ENCODE measurements around the gene RHBDF1.

Gene RHBDF1

GRCh38 chr16:75580-76501 is 3.4 kb upstream of the RHBDF1 start:
- Histone ChIP-seq H2AFZ (ENCODE audit: low read depth, low read length) (no peak overlapping the region), H3K4me1 (ENCODE audit: low read length) (peaks cover 25% of the 10 kb centered on the region), H3K36me3 (replicated peaks; ENCODE audit: low read depth, low read length) (peaks cover 12% of the 10 kb centered on the region), H3K9me3 (ENCODE audit: insufficient read depth, low read length) (no peaks in the 10 kb centered on the region), H3K27me3 (ENCODE audit: low read depth, low read length) (peaks cover 23% of the 10 kb centered on the region), H3K4me2 (ENCODE audit: low read length) (peak overlapping the region; percentile 85), H3K79me2 (ENCODE audit: low read length) (peaks cover 15% of the 10 kb centered on the region), H3K4me3 (ENCODE audit: low read length) (no peak overlapping the region), H4K20me1 (ENCODE audit: insufficient read depth, low read length) (no peaks in the 10 kb centered on the region), H3K9ac (ENCODE audit: low read length) (peak overlapping the region; percentile 83; the same call in 1 of the 2 replicates), H3K27ac (ENCODE audit: low read length) (no peak overlapping the region)
- TF ChIP-seq CTCF (IDR thresholded peaks at IDR 0.05; ENCODE audit: low read depth, low read length) = no peak
- TF ChIP-seq EZH2phosphoT487 (IDR thresholded peaks at IDR 0.05; ENCODE audit: low read depth) = no peak

GRCh38 chr16:74747-75334 is 2.4 kb upstream of the RHBDF1 start:
- H3K27ac ChIP-seq (ENCODE audit: low read length) = no peak overlapping the region

DNA sequence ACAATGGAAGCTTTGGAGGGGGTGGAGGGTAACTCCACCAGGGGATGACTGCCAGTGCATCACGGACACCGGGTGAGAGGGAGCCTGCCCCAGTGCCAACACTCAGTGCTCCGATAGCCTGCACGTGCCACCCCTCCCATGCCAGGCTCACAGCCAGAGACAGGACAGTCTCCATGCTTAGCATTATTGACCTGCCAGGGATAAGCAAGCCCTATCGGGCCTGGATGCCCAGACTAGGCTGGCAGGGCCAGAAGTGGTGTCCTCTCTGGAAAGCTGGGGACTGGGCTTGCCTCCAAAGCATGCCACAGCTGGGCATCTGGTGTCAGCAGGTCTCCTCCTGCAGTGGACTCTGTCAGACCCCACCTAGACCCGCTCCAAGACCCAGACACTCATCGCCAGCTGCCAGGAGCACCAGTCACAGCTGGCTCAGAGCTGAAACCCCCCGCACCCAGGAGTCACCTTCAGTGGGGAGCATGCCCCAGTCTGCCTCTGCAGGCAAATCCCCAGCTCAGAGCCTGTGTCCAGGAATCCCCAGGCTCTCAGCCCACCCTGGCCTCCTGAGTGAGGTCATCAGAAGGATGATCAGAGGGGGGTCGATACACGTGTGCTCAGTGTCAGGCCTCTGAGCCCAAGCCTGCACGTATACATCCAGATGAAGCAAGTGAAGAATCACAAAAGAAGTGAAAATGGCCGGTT is 1.8 kb upstream of the RHBDF1 start:
- Histone ChIP-seq H2AFZ (ENCODE audit: low read depth, low read length) (no peak overlapping the region), H3K36me3 (replicated peaks; ENCODE audit: low read depth, low read length) (no peaks in the 10 kb centered on the region), H3K4me1 (ENCODE audit: low read length) (peaks cover 24% of the 10 kb centered on the region), H4K20me1 (ENCODE audit: insufficient read depth, low read length) (no peaks in the 10 kb centered on the region), H3K9ac (ENCODE audit: low read length) (no peak overlapping the region), H3K79me2 (ENCODE audit: low read length) (peaks cover 14% of the 10 kb centered on the region), H3K27me3 (ENCODE audit: low read depth, low read length) (peaks cover 25% of the 10 kb centered on the region), H3K27ac (ENCODE audit: low read length) (no peak overlapping the region), H3K4me3 (ENCODE audit: low read length) (no peak overlapping the region), H3K4me2 (ENCODE audit: low read length) (no peak overlapping the region), H3K9me3 (ENCODE audit: insufficient read depth, low read length) (no peaks in the 10 kb centered on the region)
- TF ChIP-seq EZH2phosphoT487 (IDR thresholded peaks at IDR 0.05; ENCODE audit: low read depth) (no peak), CTCF (IDR thresholded peaks at IDR 0.05; ENCODE audit: low read depth, low read length) (no peak)

More at GRCh38 chr16:74747-75334, 2.4 kb upstream of the RHBDF1 start:
- Histone ChIP-seq H3K4me2 (ENCODE audit: low read length) (no peak overlapping the region), H4K20me1 (ENCODE audit: insufficient read depth, low read length) (no peaks in the 10 kb centered on the region), H2AFZ (ENCODE audit: low read depth, low read length) (no peak overlapping the region), H3K79me2 (ENCODE audit: low read length) (peaks cover 15% of the 10 kb centered on the region), H3K9me3 (ENCODE audit: insufficient read depth, low read length) (no peaks in the 10 kb centered on the region), H3K27me3 (ENCODE audit: low read depth, low read length) (peaks cover 25% of the 10 kb centered on the region), H3K4me3 (ENCODE audit: low read length) (no peak overlapping the region), H3K36me3 (replicated peaks; ENCODE audit: low read depth, low read length) (peaks cover 5% of the 10 kb centered on the region), H3K9ac (ENCODE audit: low read length) (no peak overlapping the region), H3K4me1 (ENCODE audit: low read length) (peaks cover 25% of the 10 kb centered on the region)
- TF ChIP-seq EZH2phosphoT487 (IDR thresholded peaks at IDR 0.05; ENCODE audit: low read depth) (no peak), CTCF (IDR thresholded peaks at IDR 0.05; ENCODE audit: low read depth, low read length) (no peak)

All from OCI-LY3 (cell line).